HEK293T (cell line): ENCODE measurements around the gene EXOC6B.

Source experiments
- ARNT ChIP-seq: fragments of 450-650 bp; IDR thresholded peaks from 2 replicates; pipeline ENCODE4 v1.6.1; 2017; ENCODE audit warnings: mild to moderate bottlenecking
- BHLHE40 ChIP-seq: fragments of 450-650 bp; IDR thresholded peaks from 2 replicates; pipeline ENCODE4 v1.6.1; 2016; ENCODE audit warnings: mild to moderate bottlenecking, moderate library complexity, borderline replicate concordance
- FOXA1 ChIP-seq: fragments of 450-650 bp; IDR thresholded peaks from 2 replicates; pipeline ENCODE4 v1.6.1; 2016; ENCODE audit warnings: mild to moderate bottlenecking
- FOXK2 ChIP-seq: fragments of 450-650 bp; IDR thresholded peaks from 2 replicates; pipeline ENCODE4 v1.6.1; 2016; ENCODE audit warnings: mild to moderate bottlenecking
- LEF1 ChIP-seq: fragments of 450-650 bp; IDR thresholded peaks from 2 replicates; pipeline ENCODE4 v1.6.1; 2017; ENCODE audit warnings: mild to moderate bottlenecking, borderline replicate concordance
- NFRKB ChIP-seq: fragments of 450-650 bp; IDR thresholded peaks from 2 replicates; pipeline ENCODE4 v1.6.1; 2016; ENCODE audit warnings: mild to moderate bottlenecking, moderate library complexity
- SP1 ChIP-seq: fragments of 450-650 bp; IDR thresholded peaks from 2 replicates; pipeline ENCODE4 v1.6.1; 2017
- SUZ12 ChIP-seq: fragments of 450-650 bp; IDR thresholded peaks from 2 replicates; pipeline ENCODE4 v1.6.1; 2016; ENCODE audit warnings: mild to moderate bottlenecking
- TARDBP ChIP-seq: fragments of 450-650 bp; IDR thresholded peaks from 2 replicates; pipeline ENCODE4 v1.6.1; 2016
- ZNF384 ChIP-seq: fragments of 450-650 bp; IDR thresholded peaks from 2 replicates; pipeline ENCODE4 v1.6.1; 2016
- TF ChIP-seq, protein P1 (sequence below): fragments of 450-650 bp; IDR thresholded peaks from 2 replicates; pipeline ENCODE4 v1.6.1; 2016

GRCh38 chr2:72363406-72363805 is 462.4 kb downstream of the EXOC6B start:
- no peak for TF ChIP-seq FOXA1
- TF ChIP-seq SP1 = no peak
- TF ChIP-seq, protein P1, sequence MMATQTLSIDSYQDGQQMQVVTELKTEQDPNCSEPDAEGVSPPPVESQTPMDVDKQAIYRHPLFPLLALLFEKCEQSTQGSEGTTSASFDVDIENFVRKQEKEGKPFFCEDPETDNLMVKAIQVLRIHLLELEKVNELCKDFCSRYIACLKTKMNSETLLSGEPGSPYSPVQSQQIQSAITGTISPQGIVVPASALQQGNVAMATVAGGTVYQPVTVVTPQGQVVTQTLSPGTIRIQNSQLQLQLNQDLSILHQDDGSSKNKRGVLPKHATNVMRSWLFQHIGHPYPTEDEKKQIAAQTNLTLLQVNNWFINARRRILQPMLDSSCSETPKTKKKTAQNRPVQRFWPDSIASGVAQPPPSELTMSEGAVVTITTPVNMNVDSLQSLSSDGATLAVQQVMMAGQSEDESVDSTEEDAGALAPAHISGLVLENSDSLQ = no peak
- TF ChIP-seq TARDBP = no peak
- no peak for TF ChIP-seq BHLHE40
- no peak for TF ChIP-seq ZNF384
- TF ChIP-seq FOXK2 = no peak
- no peak for TF ChIP-seq SUZ12
- TF ChIP-seq NFRKB = no peak
- TF ChIP-seq LEF1 = no peak
- TF ChIP-seq ARNT = no peak
